ENCODE data around the gene MATN1. TPM values are rescaled to one million over a fixed set of nuclear protein-coding genes. Genes with fewer than 3 reads are reported as not detected.

The MATN1 gene
- total RNA-seq, 1 experiment from 2014 or later: 0.12 TPM

- no peak for DNase-seq (ENCODE audit: low read depth, low spot score)
- RAD21 ChIA-PET (ENCODE audit: low non-redundant PET in 1 of 2, low total read pairs in 2 of 2, uncharacterized antibody in 2 of 2, unreplicated experiment in 2 of 2): no interaction called here
- no peak overlapping the region for H3K4me2 ChIP-seq (ENCODE audit: low read length)
- no peaks in the 10 kb centered on the region for H3K79me2 ChIP-seq (ENCODE audit: insufficient read depth, low read length)
- ATAC-seq: no peak
- H3K9me2 ChIP-seq (ENCODE audit: insufficient read depth): no peaks in the 10 kb centered on the region
- no peaks in the 10 kb centered on the region for H3K27me3 ChIP-seq (ENCODE audit: insufficient read depth, low read length)
- POLR2A ChIA-PET: interaction anchor here (1.6 kb wide), 1 partner anchor 10 kb away, joined by 7 read pairs; no protein-coding TSS in a partner anchor
- no peak overlapping the region for H3K27ac ChIP-seq (ENCODE audit: low read depth, low read length)
- no peak overlapping the region for H2AFZ ChIP-seq (ENCODE audit: low read depth, low read length, poor library complexity, severe bottlenecking)
- CTCF ChIA-PET: interaction anchor here (1.5 kb wide), 1 partner anchor 10 kb away, joined by 5 read pairs; no protein-coding TSS in a partner anchor
- H3K9me3 ChIP-seq (ENCODE audit: control insufficient read depth in 1 of 2, insufficient read depth in 1 of 2, low read depth in 1 of 2, low read length in 2 of 2): peaks cover 0 to 3% of the 10 kb centered on the region in 2 experiments; a peak in 3 of 4 replicates
- H3K4me3 ChIP-seq (replicated peaks in 1 of 2; ENCODE audit: low read depth in 1 of 2, low read length in 2 of 2): no peak overlapping the region
- H3K36me3 ChIP-seq (ENCODE audit: control insufficient read depth in 1 of 2, insufficient read depth in 2 of 2, low read length in 2 of 2): no peaks in the 10 kb centered on the region
- H3K4me1 ChIP-seq (ENCODE audit: control insufficient read depth in 1 of 2, insufficient read depth in 2 of 2, low read length in 2 of 2): peaks cover 0 to 8% of the 10 kb centered on the region in 2 experiments; a peak in 1 of 4 replicates
- intact Hi-C loops (cut with micrococcal nuclease): no loop called here
- no peaks in the 10 kb centered on the region for H4K20me1 ChIP-seq (ENCODE audit: insufficient read depth)
- no TSS peak for BruUV-seq (replicated peaks)
- H3K9ac ChIP-seq (ENCODE audit: low read length): no peak overlapping the region
- no peak for TF ChIP-seq ZFX (IDR thresholded peaks at IDR 0.05)
- TF ChIP-seq EGR1 (IDR thresholded peaks at IDR 0.05; ENCODE audit: low read depth): no peak
- TF ChIP-seq MAX (IDR thresholded peaks at IDR 0.05): no peak
- TF ChIP-seq ELF1 (IDR thresholded peaks at IDR 0.05; ENCODE audit: borderline replicate concordance, low read depth): no peak
- TF ChIP-seq SIN3A (IDR thresholded peaks at IDR 0.05; ENCODE audit: low read depth): no peak
- no peak for TF ChIP-seq CTCF (IDR thresholded peaks at IDR 0.05 in 2 of 3, conservative IDR thresholded peaks at IDR 0.05 in 1 of 3; ENCODE audit: borderline replicate concordance in 1 of 3, insufficient read depth in 1 of 3, low read depth in 2 of 3, low read length in 2 of 3)
- no peak for TF ChIP-seq JUND (IDR thresholded peaks at IDR 0.05)
- no peak for TF ChIP-seq POLR2AphosphoS5 (IDR thresholded peaks at IDR 0.05; ENCODE audit: low read depth, low read length)
- TF ChIP-seq SRF (IDR thresholded peaks at IDR 0.05; ENCODE audit: low read depth): no peak
- TF ChIP-seq SP1 (IDR thresholded peaks at IDR 0.05; ENCODE audit: low read depth): no peak
- no peak for TF ChIP-seq CBX3 (IDR thresholded peaks at IDR 0.05; ENCODE audit: low read depth)
- no peak for TF ChIP-seq REST (IDR thresholded peaks at IDR 0.05; ENCODE audit: low read depth)
- TF ChIP-seq ZNF274 (IDR thresholded peaks at IDR 0.05; ENCODE audit: low read depth, low read length): no peak
Observed at GRCh38 chr1:30675289-30675688, 48.1 kb downstream of the MATN1 start.
